GM21529 (cell line): Measurements from ENCODE around the gene SMG6.

Experiments used
- ATAC-seq: cut with Tn5 transposase; IDR thresholded peaks from one replicate; pipeline ENCODE4 v1.9.1; 2021; ENCODE audit not compliant: unreplicated experiment

The SMG6 gene

GRCh38 chr17:2053380-2054261 is 250.0 kb downstream of the SMG6 start:
- ATAC-seq, result no peak

DNA sequence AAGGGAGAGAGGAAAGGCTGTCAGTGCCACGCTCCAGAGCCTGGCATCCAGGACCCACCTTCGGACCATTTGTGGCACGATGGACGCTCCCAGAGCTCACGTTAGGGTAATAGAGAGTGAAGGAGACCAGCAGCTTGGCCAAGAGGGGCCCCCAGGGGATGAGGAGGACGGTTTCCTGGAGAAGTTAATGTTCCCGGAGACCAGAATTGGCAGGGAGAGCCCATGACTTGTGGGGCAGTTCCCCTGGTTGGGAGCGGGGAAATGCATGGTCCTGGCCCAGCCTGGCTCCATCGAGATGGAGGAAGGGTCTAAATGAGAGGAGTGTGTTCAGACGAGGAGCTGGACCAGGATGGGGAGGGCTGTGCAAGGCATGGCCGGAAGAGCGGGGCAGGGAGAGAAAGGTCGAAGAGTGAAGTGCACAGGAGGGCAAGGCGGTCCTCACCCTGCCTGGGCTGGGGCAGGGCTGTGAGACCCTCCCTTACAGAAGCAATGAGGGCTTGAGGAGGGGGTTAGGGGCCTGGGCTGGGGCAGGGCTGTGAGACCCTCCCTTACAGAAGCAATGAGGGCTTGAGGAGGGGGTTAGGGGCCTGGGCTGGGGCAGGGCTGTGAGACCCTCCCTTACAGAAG is 251.5 kb downstream of the SMG6 start:
- no peak for ATAC-seq

GRCh38 chr17:2051061-2051932 is 252.3 kb downstream of the SMG6 start:
- no peak for ATAC-seq

DNA sequence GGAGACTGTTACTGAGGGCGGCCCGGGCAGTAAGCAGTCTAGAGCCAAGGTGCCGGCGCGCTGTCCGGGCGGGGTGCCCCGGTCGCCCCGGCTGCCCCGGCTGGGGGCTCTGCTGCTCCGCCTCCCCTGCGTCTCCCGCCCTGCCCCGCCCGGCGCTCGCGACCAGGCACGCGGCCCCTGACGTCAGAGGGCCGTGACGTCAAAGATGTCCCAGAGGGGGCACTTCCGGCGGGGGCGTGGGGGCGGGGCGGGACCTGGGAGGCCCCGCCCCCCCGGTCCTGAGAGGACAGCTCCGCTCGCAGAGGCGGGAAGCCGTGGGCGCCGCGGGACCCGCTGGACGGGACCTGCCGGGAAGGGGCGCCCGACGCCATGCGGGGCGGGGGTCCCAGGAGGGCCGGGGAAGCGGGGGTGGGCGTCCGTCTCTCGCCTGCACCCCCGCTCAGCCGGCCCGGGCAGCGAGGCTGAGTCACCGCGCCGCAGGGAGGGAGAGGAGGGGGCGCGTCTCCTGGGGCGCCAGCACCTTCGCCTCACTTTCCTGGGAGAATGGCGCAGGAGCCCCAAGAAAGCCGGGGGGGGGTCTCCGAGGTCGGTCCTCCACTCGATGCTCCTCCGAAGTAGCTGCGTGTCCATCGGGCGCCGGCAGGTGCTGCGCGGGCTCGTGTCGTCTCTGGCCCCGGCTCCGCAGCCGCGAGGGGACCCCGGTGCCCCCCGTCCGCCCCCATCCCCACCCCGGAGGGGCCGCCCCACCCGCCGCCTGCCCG is 253.1 kb downstream of the SMG6 start:
- peak; percentile 18 for ATAC-seq

GRCh38 chr17:2049333-2050299 is 254.0 kb downstream of the SMG6 start:
- ATAC-seq, result peak; percentile 50

GRCh38 chr17:2048805-2049204 is 254.8 kb downstream of the SMG6 start:
- ATAC-seq, result no peak

DNA sequence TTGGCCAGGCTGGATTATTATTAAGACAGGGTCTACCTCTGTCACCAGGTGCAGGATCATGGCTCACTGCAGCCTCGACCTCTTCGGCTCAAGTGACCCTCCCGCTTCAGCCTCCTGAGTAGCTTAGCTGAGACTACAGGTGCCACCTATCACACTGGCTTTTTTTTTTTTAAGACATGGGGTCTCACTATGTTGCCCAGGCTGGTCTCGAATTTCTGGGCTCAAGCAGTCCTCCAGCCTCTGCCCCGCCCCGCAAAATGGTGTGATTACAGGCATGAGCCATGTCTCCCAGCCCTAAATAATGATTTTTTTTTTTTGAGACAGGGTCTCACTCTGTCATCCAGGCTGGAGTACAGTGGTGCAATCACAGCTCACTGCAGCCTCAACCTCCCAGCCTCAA is 256.0 kb downstream of the SMG6 start:
- no peak for ATAC-seq

DNA sequence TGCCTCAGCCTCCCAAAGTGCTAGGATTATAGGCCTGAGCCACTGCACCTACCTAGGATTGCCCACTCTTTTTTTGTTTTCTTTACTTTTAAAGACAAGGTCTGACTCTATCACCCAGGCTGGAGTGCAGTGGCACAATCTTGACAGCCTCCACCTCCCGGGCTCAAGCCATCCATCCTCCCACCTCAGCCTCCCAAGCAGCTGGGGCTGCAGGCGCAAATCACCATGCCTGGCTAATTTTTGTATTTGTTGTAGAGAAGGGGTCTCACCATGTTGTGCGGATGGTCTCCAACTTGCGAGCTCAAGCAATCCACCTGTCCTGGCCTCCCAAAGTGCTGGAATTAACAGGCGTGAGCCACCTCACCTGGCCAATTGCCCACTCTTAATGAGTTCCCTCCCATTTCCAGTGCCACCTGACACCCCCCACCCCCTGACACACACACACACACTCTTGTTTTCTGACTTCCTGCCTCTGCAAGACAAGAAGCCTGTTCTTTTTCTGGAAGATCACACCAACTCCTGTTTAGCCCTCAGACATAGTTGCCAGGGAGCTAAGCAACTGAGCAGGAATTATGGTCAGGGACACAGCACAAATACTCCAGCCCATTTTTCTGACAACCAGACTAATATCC is 259.2 kb downstream of the SMG6 start:
- no peak for ATAC-seq

GRCh38 chr17:2043785-2044184 is 259.8 kb downstream of the SMG6 start:
- ATAC-seq, result no peak

GRCh38 chr17:2042933-2043332 is 260.7 kb downstream of the SMG6 start:
- no peak for ATAC-seq

- ATAC-seq, result no peak
Observed at GRCh38 chr17:2042390-2042847, 261.2 kb downstream of the SMG6 start.

- ATAC-seq, result peak; percentile 86
Observed at GRCh38 chr17:2041561-2042389, 261.8 kb downstream of the SMG6 start, which contains the start of gene OVCA2. OVCA2 (plus strand) TSS chr17:2042022; CDS start chr17:2042048, 26 bp downstream.

- peak; percentile 3 for ATAC-seq
Observed at GRCh38 chr17:2040942-2041560, 262.5 kb downstream of the SMG6 start.

DNA sequence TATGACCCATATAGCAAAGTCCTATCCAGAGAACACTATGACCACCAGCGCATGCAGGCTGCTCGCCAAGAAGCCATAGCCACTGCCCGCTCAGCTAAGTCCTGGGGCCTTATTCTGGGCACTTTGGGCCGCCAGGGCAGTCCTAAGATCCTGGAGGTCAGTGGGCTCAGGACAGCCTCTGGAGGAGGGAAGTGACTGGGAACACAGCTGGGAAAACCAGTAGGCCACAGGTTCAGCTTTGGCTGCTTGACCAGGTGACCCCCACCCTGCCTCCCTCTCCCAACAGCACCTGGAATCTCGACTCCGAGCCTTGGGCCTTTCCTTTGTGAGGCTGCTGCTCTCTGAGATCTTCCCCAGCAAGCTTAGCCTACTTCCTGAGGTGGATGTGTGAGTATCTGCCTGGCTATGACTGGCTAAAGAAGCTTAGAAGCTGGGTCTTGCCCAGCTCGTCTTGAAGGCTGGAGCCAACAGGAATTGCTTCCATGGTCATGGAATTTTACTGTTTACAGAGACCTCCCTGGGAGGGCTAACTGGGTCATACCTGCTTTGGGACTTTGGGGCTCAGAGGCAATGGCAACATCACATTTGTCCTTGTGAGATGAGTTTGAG is 263.3 kb downstream of the SMG6 start:
- ATAC-seq, result no peak

DNA sequence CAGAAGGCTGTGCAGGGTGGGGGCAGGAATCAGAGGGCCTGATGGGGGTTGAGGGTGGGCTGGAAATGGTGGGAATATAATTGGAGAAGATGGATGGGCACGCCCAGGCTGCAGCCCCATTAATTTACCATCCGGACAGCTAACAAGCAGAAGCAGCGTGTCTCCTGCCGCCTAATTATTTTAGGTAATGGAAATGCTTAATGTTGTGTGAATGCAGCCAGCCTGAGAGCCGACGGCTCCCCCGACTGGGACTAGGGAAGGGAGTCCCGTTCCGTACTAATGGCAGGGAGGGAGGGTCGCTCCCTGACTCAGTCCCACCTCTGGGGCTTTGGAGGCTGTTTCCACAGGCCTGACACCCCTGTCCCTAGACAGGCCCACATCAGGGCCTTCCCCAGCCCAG is 266.4 kb downstream of the SMG6 start:
- ATAC-seq, result no peak

DNA sequence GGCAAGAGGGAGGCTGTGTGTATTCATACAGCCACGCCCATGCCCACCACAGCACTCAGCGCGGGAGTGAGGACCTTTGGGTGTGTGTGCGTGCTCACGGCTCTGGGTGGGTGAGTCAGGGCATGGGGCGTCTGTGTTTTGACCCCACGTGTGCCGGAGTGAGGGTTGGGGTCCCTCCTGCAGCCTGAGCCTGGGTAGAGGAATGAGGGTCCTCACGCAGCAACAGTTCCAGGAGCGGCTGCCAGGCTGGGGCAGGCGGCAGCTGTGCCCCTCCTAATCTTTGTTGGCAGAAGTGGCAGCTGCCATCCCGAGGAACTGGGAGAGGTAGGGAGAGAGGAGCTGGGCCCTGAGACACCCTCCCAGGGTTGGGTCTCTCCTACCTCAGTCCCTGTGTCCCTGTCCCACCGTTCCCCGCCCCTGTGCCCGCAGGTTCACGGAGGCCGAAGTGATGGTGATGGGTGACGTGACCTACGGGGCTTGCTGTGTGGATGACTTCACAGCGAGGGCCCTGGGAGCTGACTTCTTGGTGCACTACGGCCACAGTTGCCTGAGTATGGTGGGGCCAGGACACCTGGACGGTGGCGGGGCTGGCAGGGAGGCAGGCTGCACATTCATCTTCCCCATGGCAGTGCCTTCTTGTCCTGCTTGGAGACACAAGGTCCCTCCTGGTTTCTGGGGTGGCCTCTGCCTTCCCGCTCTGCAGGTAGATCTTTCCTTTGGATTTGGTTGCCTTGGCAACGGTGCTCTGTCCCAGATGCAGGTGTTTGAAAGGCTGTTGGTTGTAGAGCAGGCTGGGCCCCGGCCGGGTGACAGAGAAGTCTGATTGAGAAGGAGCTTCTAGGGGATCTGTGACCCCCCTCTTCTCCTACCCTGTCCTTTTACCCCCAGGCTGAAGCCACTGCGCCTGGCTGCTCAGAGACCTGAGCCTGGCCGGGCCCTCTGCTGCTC is 267.8 kb downstream of the SMG6 start:
- ATAC-seq, result no peak
